Stomach (tissue), 9 donors: Measurements from ENCODE around the gene LAMC2. TPM values are rescaled to one million over a fixed set of nuclear protein-coding genes. Genes with fewer than 3 reads are reported as not detected.

Experiments used
- DNase-seq, 2 donors: peaks; one replicate each; pipeline versions ENCODE4 v3.0.0 to v3.0.0-alpha.2; 2013 to 2019
- H3K27ac ChIP-seq, 5 donors: fragments of 200-600 bp in 4 of 5; sonication (generic) in 4 of 5; one replicate each; pipeline ENCODE4 v1.5.1; 2013 to 2019; ENCODE audit warnings: mild to moderate bottlenecking in 1 of 5, moderate library complexity in 1 of 5
- H3K27me3 ChIP-seq, 3 donors: fragments of 200-600 bp; sonication (generic); one replicate each; pipeline ENCODE4 v1.5.1; 2017 to 2019; ENCODE audit warnings: mixed run types in 1 of 3
- H3K36me3 ChIP-seq, 4 donors: fragments of 200-600 bp; sonication (generic); 1 replicate in 3 of 4; 2 replicates in 1 of 4; pipeline ENCODE4 v1.5.1; 2016 to 2019
- H3K4me1 ChIP-seq, 4 donors: fragments of 200-600 bp; sonication (generic); one replicate each; pipeline ENCODE4 v1.5.1; 2016 to 2019
- H3K4me3 ChIP-seq, 4 donors: fragments of 200-600 bp; sonication (generic) in 3 of 4; one replicate each; pipeline ENCODE4 v1.5.1; 2016 to 2019; ENCODE audit warnings: mild to moderate bottlenecking in 1 of 4
- H3K9me3 ChIP-seq, 4 donors: fragments of 200-600 bp; sonication (generic); one replicate each; pipeline ENCODE4 v1.5.1; 2016 to 2019
- EP300 ChIP-seq: sonication (generic); formaldehyde crosslinking; IDR thresholded peaks from one replicate; pipeline ENCODE4 v1.6.1; 2017; ENCODE audit warnings: antibody characterized with exemption
- POLR2A ChIP-seq, 4 donors: fragments of 450-650 bp; IDR thresholded peaks; one replicate each; pipeline ENCODE4 v1.6.1; 2016; ENCODE audit warnings: antibody characterized with exemption in 4 of 4, control low read depth in 2 of 4, mild to moderate bottlenecking in 1 of 4, moderate library complexity in 1 of 4
- POLR2AphosphoS5 ChIP-seq, 3 donors: sonication (generic); formaldehyde crosslinking; IDR thresholded peaks; one replicate each; pipeline ENCODE4 v1.6.1; 2016; ENCODE audit warnings: antibody characterized with exemption in 3 of 3
- WGBS, 5 donors: extraction: QIAGEN DNeasy Blood & Tissue Kit in 3 of 5; methylation state at CpG; one replicate each; pipeline versions ENCODE4 v1.1.5 to v1.1.7; 2013 to 2018; 5-methylcytosine and 5-hydroxymethylcytosine counted together
- intact Hi-C: fragments of 100-400 bp; cut with DNase I; formaldehyde crosslinking; loops from one replicate; pipeline ENCODE4 v1.15.1; 2023; ENCODE audit warnings: low total_unique reads
- polyA plus RNA-seq, 3 donors: library from polyadenylated mRNA; stranded (reverse); fragments of 200-250 nt; gene quantifications; one replicate each; pipeline ENCODE4 v1.2.3, GENCODE V29; 2013
- total RNA-seq, 5 donors: library from RNA; depleted of rRNA; stranded (reverse); fragments of >200 nt; gene quantifications; one replicate each; pipeline versions ENCODE4 v1.1.0 to v1.2.3, GENCODE V29; 2014 to 2016
- TF ChIP-seq, protein P1 (sequence below), 7 experiments: fragments of 450-650 bp in 4 of 7; fragments of 200-600 bp in 3 of 7; sonication (generic) in 3 of 7; IDR thresholded peaks; one replicate each; pipeline ENCODE4 v1.5.1; 2016 to 2019; ENCODE audit warnings: antibody characterized with exemption in 7 of 7, control low read depth in 2 of 7, mild to moderate bottlenecking in 1 of 7
- donor health status: healthy with polysubstance abuse.
- donor health status: Bipolar disorder and iron deficiency.
- donor health status: healthy.

Gene LAMC2
- total and polyA plus RNA-seq, 8 donors = 2.0 to 21.3 (median 12.4) TPM

DNA sequence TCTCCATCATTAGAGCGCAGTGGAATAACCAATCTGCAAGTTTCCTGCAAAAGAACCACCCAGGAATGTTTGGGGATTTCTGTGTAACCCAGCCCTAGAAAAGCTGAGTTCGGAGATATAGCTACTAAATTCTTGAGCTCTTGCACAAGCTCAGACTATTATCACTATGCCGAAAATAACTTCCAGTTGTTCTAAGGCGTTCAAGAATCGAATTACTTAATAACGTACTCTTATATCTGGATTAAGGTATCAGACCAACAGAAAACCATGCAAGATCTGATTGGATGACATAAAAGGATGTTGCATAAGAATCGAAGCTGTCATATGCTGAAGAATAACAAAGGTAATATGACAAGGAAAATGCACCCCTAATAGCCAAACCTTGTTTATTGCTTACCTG, 7.5 kb upstream of the LAMC2 start:
- TF ChIP-seq, protein P1, sequence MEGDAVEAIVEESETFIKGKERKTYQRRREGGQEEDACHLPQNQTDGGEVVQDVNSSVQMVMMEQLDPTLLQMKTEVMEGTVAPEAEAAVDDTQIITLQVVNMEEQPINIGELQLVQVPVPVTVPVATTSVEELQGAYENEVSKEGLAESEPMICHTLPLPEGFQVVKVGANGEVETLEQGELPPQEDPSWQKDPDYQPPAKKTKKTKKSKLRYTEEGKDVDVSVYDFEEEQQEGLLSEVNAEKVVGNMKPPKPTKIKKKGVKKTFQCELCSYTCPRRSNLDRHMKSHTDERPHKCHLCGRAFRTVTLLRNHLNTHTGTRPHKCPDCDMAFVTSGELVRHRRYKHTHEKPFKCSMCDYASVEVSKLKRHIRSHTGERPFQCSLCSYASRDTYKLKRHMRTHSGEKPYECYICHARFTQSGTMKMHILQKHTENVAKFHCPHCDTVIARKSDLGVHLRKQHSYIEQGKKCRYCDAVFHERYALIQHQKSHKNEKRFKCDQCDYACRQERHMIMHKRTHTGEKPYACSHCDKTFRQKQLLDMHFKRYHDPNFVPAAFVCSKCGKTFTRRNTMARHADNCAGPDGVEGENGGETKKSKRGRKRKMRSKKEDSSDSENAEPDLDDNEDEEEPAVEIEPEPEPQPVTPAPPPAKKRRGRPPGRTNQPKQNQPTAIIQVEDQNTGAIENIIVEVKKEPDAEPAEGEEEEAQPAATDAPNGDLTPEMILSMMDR (IDR thresholded peaks at IDR 0.05) = no peak
- TF ChIP-seq EP300 (no peak), POLR2A (IDR thresholded peaks at IDR 0.05) (no peak), POLR2AphosphoS5 (IDR thresholded peaks at IDR 0.05) (no peak)
- no peaks in the 10 kb centered on the region for H3K9me3 ChIP-seq
- WGBS, 5 donors = 78 to 87% (median 83%) methylated on average over 7 of the region's 7 CpGs
- peaks cover 3 to 30% (median 12%) of the 10 kb centered on the region in 4 donors for H3K4me1 ChIP-seq
- intact Hi-C loops = no loop called here
- DNase-seq = no peak
- H3K27ac ChIP-seq = no peak overlapping the region
- no peaks in the 10 kb centered on the region for H3K27me3 ChIP-seq
- no peak overlapping the region for H3K4me3 ChIP-seq
- H3K36me3 ChIP-seq = no peaks in the 10 kb centered on the region

DNA sequence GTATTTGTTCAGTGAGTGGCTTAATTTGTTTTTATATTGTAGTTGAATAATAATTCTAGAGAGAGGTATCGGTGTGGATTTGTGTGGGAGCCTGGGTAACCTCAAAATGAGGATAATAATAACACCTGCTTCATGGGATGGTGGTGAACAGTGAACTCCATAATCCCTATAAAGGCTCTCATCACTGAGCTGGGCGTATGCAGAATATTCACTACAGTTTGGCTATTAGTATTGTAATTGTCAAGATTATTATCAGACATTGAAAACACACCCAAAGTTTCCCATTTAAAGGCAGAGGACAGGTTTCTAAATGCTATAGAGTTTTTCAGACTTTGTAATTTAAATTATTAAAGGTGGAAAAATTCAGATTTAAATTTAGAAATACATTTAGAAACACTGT, 7.0 kb upstream of the LAMC2 start:
- 81 to 93% (median 89%) methylated on average over 2 of the region's 2 CpGs for WGBS, 5 donors
- no peaks in the 10 kb centered on the region for H3K9me3 ChIP-seq
- H3K27me3 ChIP-seq = no peaks in the 10 kb centered on the region
- TF ChIP-seq, protein P1 (IDR thresholded peaks at IDR 0.05) = no peak
- TF ChIP-seq EP300 (no peak), POLR2AphosphoS5 (IDR thresholded peaks at IDR 0.05) (no peak), POLR2A (IDR thresholded peaks at IDR 0.05) (no peak)
- no peak overlapping the region for H3K4me3 ChIP-seq
- H3K27ac ChIP-seq = no peak overlapping the region
- DNase-seq = no peak
- no peaks in the 10 kb centered on the region for H3K36me3 ChIP-seq
- peaks cover 3 to 30% (median 12%) of the 10 kb centered on the region in 4 donors for H3K4me1 ChIP-seq
- intact Hi-C loops = no loop called here

DNA sequence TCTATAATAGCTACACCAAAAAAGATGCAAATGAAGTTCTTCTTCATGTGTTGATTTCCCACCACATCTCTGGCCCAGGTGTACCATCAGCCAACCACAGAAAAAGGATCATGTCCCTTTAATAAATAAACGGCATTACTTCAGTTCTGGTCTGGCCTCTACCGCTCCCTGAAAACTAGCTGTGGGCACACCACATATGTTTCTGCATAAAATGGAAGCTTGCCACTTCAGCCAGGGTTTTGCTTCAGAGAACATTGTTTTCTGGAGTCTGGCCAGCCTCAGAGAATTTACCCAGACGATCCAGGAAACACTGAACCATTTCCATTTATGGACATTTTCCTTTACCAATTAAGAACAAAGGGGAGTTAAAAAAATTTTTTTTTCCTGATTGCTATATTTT, 5.8 kb upstream of the LAMC2 start:
- Histone ChIP-seq H3K27me3 (peaks cover 0 to 1% (median 0%) of the 10 kb centered on the region in 3 donors), H3K9me3 (no peaks in the 10 kb centered on the region), H3K4me1 (peaks cover 3 to 30% (median 12%) of the 10 kb centered on the region in 4 donors), H3K4me3 (no peak overlapping the region), H3K27ac (peak overlapping the region in 4 of 5 donors; percentile 40 to 72 (median 59)), H3K36me3 (no peaks in the 10 kb centered on the region)
- 5 to 14% (median 11%) methylated on average over 3 of the region's 3 CpGs for WGBS, 5 donors
- no peak for TF ChIP-seq POLR2A (IDR thresholded peaks at IDR 0.05)
- TF ChIP-seq POLR2AphosphoS5 (IDR thresholded peaks at IDR 0.05) = no peak
- TF ChIP-seq, protein P1 (IDR thresholded peaks at IDR 0.05) = no peak
- TF ChIP-seq EP300 = no peak
- intact Hi-C loops = no loop called here
- DNase-seq = peak; percentile 33 to 88

DNA sequence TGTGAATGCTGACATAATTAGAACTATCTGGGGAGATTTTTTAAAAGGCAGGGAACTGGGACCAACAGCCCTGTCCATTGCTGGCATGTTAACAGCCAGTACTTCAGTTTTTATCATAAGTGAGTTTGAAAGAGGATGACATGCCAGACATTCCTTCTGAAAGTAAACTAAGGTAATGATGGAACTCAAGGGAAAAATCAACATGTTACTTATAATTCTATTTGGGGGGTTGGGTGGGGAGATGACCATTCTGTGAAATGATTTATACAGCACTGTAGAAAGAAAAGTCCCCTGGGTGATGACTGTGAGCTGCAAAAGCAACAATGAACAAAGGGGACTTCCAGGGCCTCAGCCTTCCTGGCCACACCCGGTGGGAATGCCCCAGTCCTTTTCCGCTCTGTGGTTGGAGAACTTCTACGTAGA, 5.4 kb upstream of the LAMC2 start:
- peaks cover 0 to 5% (median 0%) of the 10 kb centered on the region in 3 donors for H3K27me3 ChIP-seq
- no peak for TF ChIP-seq POLR2A (IDR thresholded peaks at IDR 0.05)
- peak in 1 of 3 donors; percentile 14 for TF ChIP-seq POLR2AphosphoS5 (IDR thresholded peaks at IDR 0.05)
- no peak for TF ChIP-seq EP300
- no peaks in the 10 kb centered on the region for H3K9me3 ChIP-seq
- H3K27ac ChIP-seq = peak overlapping the region in 4 of 5 donors; percentile 40 to 72 (median 59)
- peak in 1 of 2 donors; percentile 85 for DNase-seq
- H3K36me3 ChIP-seq = no peaks in the 10 kb centered on the region
- WGBS, 5 donors = 33 to 56% (median 51%) methylated on average over 3 of the region's 3 CpGs
- H3K4me3 ChIP-seq = no peak overlapping the region
- intact Hi-C loops = no loop called here
- H3K4me1 ChIP-seq = peaks cover 3 to 31% (median 14%) of the 10 kb centered on the region in 4 donors

DNA sequence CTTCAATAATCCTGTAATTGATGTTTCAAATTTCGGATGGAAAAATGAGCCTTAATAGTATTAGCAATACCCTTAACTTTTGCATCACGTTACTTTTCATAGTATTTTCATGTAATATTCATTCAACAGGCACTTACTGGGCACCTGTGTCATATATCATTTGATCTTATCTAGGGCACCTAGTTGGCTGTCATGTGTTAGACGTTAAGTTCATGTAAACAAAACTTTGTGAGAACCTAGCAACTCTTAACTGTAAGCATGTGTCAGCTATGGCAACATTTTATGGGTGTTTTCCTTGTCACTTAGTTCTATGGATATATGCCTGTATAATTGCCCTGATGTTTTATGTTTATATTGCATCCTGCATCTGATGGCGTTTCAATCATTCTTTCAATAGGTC, 777 bp downstream of the LAMC2 start:
- peaks cover 0 to 15% (median 0%) of the 10 kb centered on the region in 3 donors for H3K27me3 ChIP-seq
- H3K36me3 ChIP-seq = no peaks in the 10 kb centered on the region
- intact Hi-C loops = no loop called here
- WGBS, 5 donors = 59 to 68% (median 66%) methylated on average over 4 of the region's 4 CpGs
- TF ChIP-seq POLR2AphosphoS5 (IDR thresholded peaks at IDR 0.05) (no peak), EP300 (no peak), POLR2A (IDR thresholded peaks at IDR 0.05) (no peak)
- TF ChIP-seq, protein P1 (IDR thresholded peaks at IDR 0.05) = no peak
- H3K27ac ChIP-seq = peak overlapping the region in 2 of 5 donors; percentile 79 to 83
- H3K4me1 ChIP-seq = peaks cover 0 to 14% (median 9%) of the 10 kb centered on the region in 4 donors
- peak overlapping the region in 3 of 4 donors; percentile 40 to 46 (median 45) for H3K4me3 ChIP-seq
- H3K9me3 ChIP-seq = no peaks in the 10 kb centered on the region
- DNase-seq = peak in 1 of 2 donors; percentile 27
